SU-DHL-6 (cell line): ENCODE data around the gene RAPGEF5.

Experiments used
- H2AFZ ChIP-seq: fragments of 200-600 bp; sonication (generic); 2 replicates; pipeline ENCODE4 v1.6.1; 2014; ENCODE audit warnings: low read depth, mild to moderate bottlenecking, moderate library complexity, mixed read lengths, antibody characterized with exemption, low read length; ENCODE audit not compliant: severe bottlenecking
- H3F3A ChIP-seq: fragments of 200-600 bp; shearing (Covaris generic); 2 replicates; pipeline ENCODE4 v1.6.0; 2016; ENCODE audit warnings: antibody characterized with exemption, mild to moderate bottlenecking; ENCODE audit not compliant: insufficient read depth
- H3K27ac ChIP-seq: fragments of 200-600 bp; sonication (generic); 2 replicates; pipeline ENCODE4 v1.5.1; 2016; ENCODE audit warnings: low read depth, mild to moderate bottlenecking, low read length, moderate library complexity, mixed read lengths
- H3K27me3 ChIP-seq: fragments of 200-600 bp; sonication (generic), shearing (Covaris generic); 2 replicates; pipeline ENCODE4 v1.6.0; 2014; ENCODE audit warnings: mild to moderate bottlenecking, low read length
- H3K36me3 ChIP-seq: fragments of 200-600 bp; sonication (generic); 2 replicates; pipeline ENCODE4 v1.6.1; 2014; ENCODE audit warnings: mild to moderate bottlenecking, low read length, mixed read lengths
- H3K4me2 ChIP-seq: fragments of 300-600, 200-600 bp; shearing (Covaris generic), sonication (generic); 2 replicates; pipeline ENCODE4 v1.6.0; 2014; ENCODE audit warnings: low read length, low read depth, mild to moderate bottlenecking; ENCODE audit not compliant: poor library complexity, severe bottlenecking
- H3K4me3 ChIP-seq: fragments of 200-600 bp; sonication (generic); 2 replicates; pipeline ENCODE4 v1.5.1; 2014; ENCODE audit warnings: antibody characterized with exemption, low read length, mild to moderate bottlenecking, mixed read lengths; ENCODE audit not compliant: insufficient read depth, poor library complexity, severe bottlenecking
- H3K79me2 ChIP-seq: fragments of 200-600 bp; sonication (generic); 2 replicates; pipeline ENCODE4 v1.6.1; 2014; ENCODE audit warnings: mild to moderate bottlenecking, low read length, moderate library complexity; ENCODE audit not compliant: insufficient read depth
- H3K9ac ChIP-seq: fragments of 200-600 bp; sonication (generic); 2 replicates; pipeline ENCODE4 v1.7.0; 2014; ENCODE audit warnings: mild to moderate bottlenecking, low read length
- H3K9me2 ChIP-seq: fragments of 200-600 bp; sonication (generic); replicated peaks from 2 replicates; pipeline ENCODE4 v1.6.1; 2014; ENCODE audit warnings: low read length; ENCODE audit not compliant: insufficient read depth
- H3K9me3 ChIP-seq: fragments of 200-600 bp; sonication (generic); 2 replicates; pipeline ENCODE4 v1.6.1; 2014; ENCODE audit warnings: low read length, mixed read lengths; ENCODE audit not compliant: insufficient read depth
- H4K20me1 ChIP-seq: fragments of 200-600 bp; sonication (generic); 2 replicates; pipeline ENCODE4 v1.6.1; 2014; ENCODE audit warnings: low read depth, mild to moderate bottlenecking, antibody characterized with exemption, low read length, moderate library complexity, mixed read lengths
- CTCF ChIP-seq: fragments of 200-600 bp; sonication (generic); IDR thresholded peaks from one replicate; pipeline ENCODE4 v1.5.1; 2017; ENCODE audit warnings: antibody characterized with exemption, mild to moderate bottlenecking, low read length, moderate library complexity; ENCODE audit not compliant: insufficient read depth, poor library complexity, severe bottlenecking
- EZH2phosphoT487 ChIP-seq: fragments of 200-600 bp; sonication (generic), shearing (Covaris generic); conservative IDR thresholded peaks from 2 replicates; pipeline ENCODE4 v1.6.1; 2018; ENCODE audit warnings: mild to moderate bottlenecking, antibody characterized with exemption, low read length, moderate library complexity, mixed read lengths

RAPGEF5 gene

DNA sequence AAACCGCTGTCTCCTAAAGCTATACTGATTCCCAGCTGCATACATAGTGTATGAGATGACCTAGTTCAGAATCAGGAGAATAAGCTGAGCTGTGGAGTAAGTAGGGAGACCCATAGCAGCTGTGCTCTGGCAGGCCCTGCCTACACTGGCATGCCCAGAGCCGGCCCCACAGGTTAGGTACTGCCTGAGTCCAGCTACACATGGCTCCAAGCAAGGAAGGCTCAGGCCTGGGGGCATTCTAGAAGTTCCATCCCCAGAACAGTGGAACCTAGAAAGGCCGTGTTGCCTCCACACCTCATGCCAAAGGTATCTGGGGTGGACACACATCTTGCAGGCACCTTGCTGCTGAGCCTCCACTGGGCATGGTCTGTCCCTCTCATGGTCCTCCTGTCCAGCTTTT lies 215.6 kb downstream of the RAPGEF5 start:
- no peak for TF ChIP-seq CTCF
- TF ChIP-seq EZH2phosphoT487: no peak
- Histone ChIP-seq H3K4me2 (no peak overlapping the region), H3K9me3 (no peaks in the 10 kb centered on the region), H3K4me3 (no peak overlapping the region), H3K9me2 (no peaks in the 10 kb centered on the region), H3K79me2 (no peaks in the 10 kb centered on the region), H3K27me3 (no peaks in the 10 kb centered on the region), H3K9ac (no peak overlapping the region), H3F3A (no peaks in the 10 kb centered on the region), H3K36me3 (no peaks in the 10 kb centered on the region), H2AFZ (no peak overlapping the region), H4K20me1 (no peaks in the 10 kb centered on the region), H3K27ac (no peak overlapping the region)

GRCh38 chr7:22140578-22140977 lies 216.4 kb downstream of the RAPGEF5 start:
- no peaks in the 10 kb centered on the region for H3K36me3 ChIP-seq
- no peaks in the 10 kb centered on the region for H3K9me3 ChIP-seq
- H3F3A ChIP-seq: no peaks in the 10 kb centered on the region
- no peak for TF ChIP-seq EZH2phosphoT487
- no peak for TF ChIP-seq CTCF
- no peaks in the 10 kb centered on the region for H3K79me2 ChIP-seq
- H3K9ac ChIP-seq: no peak overlapping the region
- H3K9me2 ChIP-seq: no peaks in the 10 kb centered on the region
- no peak overlapping the region for H3K4me3 ChIP-seq
- H3K27me3 ChIP-seq: no peaks in the 10 kb centered on the region
- no peaks in the 10 kb centered on the region for H4K20me1 ChIP-seq
- no peak overlapping the region for H3K4me2 ChIP-seq
- no peak overlapping the region for H3K27ac ChIP-seq
- no peak overlapping the region for H2AFZ ChIP-seq

DNA sequence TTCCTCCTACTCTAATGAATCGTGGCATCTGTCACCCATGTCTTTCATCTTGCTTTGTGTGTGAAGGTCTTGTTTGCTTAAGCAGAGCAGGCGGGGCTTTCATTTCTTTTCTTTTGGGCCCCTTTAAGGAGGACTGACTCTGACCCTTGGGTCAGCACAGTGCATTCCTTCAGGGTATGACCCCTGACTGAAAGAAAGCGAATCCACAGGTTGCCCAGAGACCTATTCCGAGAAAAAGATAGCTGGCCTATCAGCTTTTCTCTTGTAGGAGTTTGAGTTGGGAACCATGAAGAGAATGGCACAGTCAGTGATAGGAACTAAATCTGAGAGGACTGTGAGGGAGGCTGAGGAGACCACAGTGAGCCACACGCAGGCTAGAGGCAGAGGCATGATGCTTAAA lies 218.1 kb downstream of the RAPGEF5 start:
- no peaks in the 10 kb centered on the region for H3K79me2 ChIP-seq
- TF ChIP-seq CTCF (no peak), EZH2phosphoT487 (no peak)

DNA sequence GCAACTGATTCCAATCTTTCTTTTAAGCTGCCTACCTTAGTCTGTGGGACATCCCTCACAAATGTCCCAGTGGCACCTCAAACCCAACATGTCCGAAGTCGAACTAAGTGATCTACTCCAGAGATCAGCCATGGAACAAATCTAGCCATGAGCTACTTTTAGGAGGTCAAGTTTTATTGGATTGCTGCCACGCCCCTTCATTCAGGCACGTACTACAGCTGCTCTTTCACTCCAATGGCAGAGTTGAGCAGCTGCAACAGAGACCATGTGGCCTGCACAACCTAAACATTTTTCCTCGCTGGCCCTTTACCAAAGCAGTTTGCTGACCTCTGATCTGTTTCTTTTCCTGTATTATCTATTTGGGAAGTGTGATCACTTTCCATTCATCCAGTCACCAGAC lies 218.8 kb downstream of the RAPGEF5 start:
- H3K9ac ChIP-seq: no peak overlapping the region
- H3K9me2 ChIP-seq: no peaks in the 10 kb centered on the region
- H3K9me3 ChIP-seq: no peaks in the 10 kb centered on the region
- TF ChIP-seq CTCF (no peak), EZH2phosphoT487 (no peak)
- no peak overlapping the region for H2AFZ ChIP-seq
- H3K4me3 ChIP-seq: no peak overlapping the region
- H3K27ac ChIP-seq: no peak overlapping the region
- H3K27me3 ChIP-seq: no peaks in the 10 kb centered on the region
- H3K79me2 ChIP-seq: no peaks in the 10 kb centered on the region
- H3K36me3 ChIP-seq: no peaks in the 10 kb centered on the region
- no peak overlapping the region for H3K4me2 ChIP-seq
- no peaks in the 10 kb centered on the region for H4K20me1 ChIP-seq
- no peaks in the 10 kb centered on the region for H3F3A ChIP-seq

More for the DNA sequence above, 218.1 kb downstream of the RAPGEF5 start:
- H3K27ac ChIP-seq: no peak overlapping the region
- no peaks in the 10 kb centered on the region for H3K9me2 ChIP-seq
- no peak overlapping the region for H2AFZ ChIP-seq
- no peaks in the 10 kb centered on the region for H4K20me1 ChIP-seq
- H3K9ac ChIP-seq: no peak overlapping the region
- no peaks in the 10 kb centered on the region for H3K9me3 ChIP-seq
- no peaks in the 10 kb centered on the region for H3K27me3 ChIP-seq
- H3F3A ChIP-seq: no peaks in the 10 kb centered on the region
- no peak overlapping the region for H3K4me3 ChIP-seq
- no peak overlapping the region for H3K4me2 ChIP-seq
- H3K36me3 ChIP-seq: no peaks in the 10 kb centered on the region
